ENCODE measurements around the gene ASTL.

Gene ASTL

DNA sequence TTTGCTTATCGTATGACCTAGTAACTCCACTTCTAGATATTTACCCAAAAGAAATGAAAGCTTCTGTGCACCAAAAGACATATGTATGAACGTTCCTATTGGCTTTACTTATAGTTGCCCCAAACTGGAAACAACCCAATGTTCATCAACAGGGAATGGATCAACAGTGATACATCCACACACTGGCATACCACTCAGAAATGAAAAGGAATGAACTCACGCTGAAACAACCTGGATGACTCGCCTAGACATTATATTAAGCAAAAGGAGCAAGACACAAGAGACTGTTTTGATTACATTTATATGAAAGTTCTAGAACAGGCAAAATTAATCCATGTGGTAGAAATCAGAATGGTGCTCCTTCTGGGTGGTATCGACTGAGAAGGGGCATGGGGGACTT lies 40.9 kb downstream of the ASTL start:
- Histone ChIP-seq H4K20me1 (ENCODE audit: insufficient read depth) (no peaks in the 10 kb centered on the region), H3K36me3 (ENCODE audit: insufficient read depth) (no peaks in the 10 kb centered on the region), H3K4me3 (IDR thresholded peaks at IDR 0.05; ENCODE audit: insufficient read depth, low read depth, low read length) (no peak overlapping the region), H3K4me1 (ENCODE audit: low read depth, poor library complexity, severe bottlenecking) (no peaks in the 10 kb centered on the region), H3K27me3 (ENCODE audit: insufficient read depth, low read depth) (no peaks in the 10 kb centered on the region), H3K27ac (no peak overlapping the region), H3K9ac (no peak overlapping the region), H3K79me2 (ENCODE audit: insufficient read depth, low read depth) (no peaks in the 10 kb centered on the region), H2AFZ (ENCODE audit: low read depth) (no peak overlapping the region), H3K4me2 (no peak overlapping the region)
- TF ChIP-seq, protein P1, sequence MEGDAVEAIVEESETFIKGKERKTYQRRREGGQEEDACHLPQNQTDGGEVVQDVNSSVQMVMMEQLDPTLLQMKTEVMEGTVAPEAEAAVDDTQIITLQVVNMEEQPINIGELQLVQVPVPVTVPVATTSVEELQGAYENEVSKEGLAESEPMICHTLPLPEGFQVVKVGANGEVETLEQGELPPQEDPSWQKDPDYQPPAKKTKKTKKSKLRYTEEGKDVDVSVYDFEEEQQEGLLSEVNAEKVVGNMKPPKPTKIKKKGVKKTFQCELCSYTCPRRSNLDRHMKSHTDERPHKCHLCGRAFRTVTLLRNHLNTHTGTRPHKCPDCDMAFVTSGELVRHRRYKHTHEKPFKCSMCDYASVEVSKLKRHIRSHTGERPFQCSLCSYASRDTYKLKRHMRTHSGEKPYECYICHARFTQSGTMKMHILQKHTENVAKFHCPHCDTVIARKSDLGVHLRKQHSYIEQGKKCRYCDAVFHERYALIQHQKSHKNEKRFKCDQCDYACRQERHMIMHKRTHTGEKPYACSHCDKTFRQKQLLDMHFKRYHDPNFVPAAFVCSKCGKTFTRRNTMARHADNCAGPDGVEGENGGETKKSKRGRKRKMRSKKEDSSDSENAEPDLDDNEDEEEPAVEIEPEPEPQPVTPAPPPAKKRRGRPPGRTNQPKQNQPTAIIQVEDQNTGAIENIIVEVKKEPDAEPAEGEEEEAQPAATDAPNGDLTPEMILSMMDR (conservative IDR thresholded peaks at IDR 0.05; ENCODE audit: low read depth, low read length) = no peak

DNA sequence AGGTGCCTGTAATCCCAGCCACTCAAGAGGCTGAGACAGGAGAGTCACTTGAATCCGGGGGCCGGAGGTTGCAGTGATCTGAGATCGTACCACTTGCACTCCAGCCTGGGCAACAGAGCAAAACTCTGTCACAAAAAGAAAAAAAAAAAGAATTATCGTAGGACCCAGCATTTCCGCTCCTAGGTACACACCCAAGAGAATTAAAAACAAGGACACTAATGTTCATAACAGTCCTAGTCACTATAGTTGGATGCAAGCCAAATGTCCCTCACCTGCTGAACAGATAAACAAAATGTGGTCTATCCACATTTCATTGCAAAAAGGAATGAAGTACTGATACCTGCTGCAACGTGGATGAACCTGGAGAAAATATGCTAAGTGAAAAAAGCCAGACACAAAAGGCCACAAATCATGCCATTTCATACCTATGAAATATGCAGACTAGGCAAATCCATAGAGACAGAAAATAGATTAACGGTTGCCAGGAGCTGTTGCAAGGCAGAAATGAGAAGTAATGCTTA lies 43.1 kb downstream of the ASTL start:
- Histone ChIP-seq H3K4me2 (no peak overlapping the region), H4K20me1 (ENCODE audit: insufficient read depth) (no peaks in the 10 kb centered on the region), H2AFZ (ENCODE audit: low read depth) (no peak overlapping the region), H3K36me3 (ENCODE audit: insufficient read depth) (no peaks in the 10 kb centered on the region), H3K79me2 (ENCODE audit: insufficient read depth, low read depth) (no peaks in the 10 kb centered on the region), H3K4me3 (IDR thresholded peaks at IDR 0.05; ENCODE audit: insufficient read depth, low read depth, low read length) (no peak overlapping the region), H3K27ac (no peak overlapping the region), H3K27me3 (ENCODE audit: insufficient read depth, low read depth) (no peaks in the 10 kb centered on the region), H3K4me1 (ENCODE audit: low read depth, poor library complexity, severe bottlenecking) (no peaks in the 10 kb centered on the region), H3K9ac (no peak overlapping the region)
- TF ChIP-seq, protein P1 (conservative IDR thresholded peaks at IDR 0.05; ENCODE audit: low read depth, low read length) = no peak

DNA sequence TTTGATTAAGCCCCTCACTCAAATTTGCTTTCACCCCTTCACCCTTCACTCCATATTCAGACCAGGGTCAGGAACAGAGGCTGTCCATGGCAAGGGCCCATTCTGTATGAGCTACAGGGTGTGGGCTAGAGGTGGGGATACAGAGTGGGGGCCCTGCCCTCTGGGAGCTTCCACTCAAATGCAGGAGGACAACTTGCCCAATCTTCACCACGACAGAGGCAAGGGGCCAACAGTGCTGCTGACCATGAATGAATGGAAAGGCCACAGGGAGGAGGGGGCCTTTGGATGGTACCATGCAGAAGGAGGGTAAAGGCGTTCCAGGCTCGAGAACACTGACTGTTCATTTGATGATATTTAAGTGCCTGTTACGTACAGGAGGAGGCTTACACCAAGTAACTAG lies 44.8 kb downstream of the ASTL start:
- Histone ChIP-seq H3K4me1 (ENCODE audit: low read depth, poor library complexity, severe bottlenecking) (no peaks in the 10 kb centered on the region), H3K27me3 (ENCODE audit: insufficient read depth, low read depth) (no peaks in the 10 kb centered on the region), H3K36me3 (ENCODE audit: insufficient read depth) (no peaks in the 10 kb centered on the region), H2AFZ (ENCODE audit: low read depth) (no peak overlapping the region), H3K9ac (no peak overlapping the region), H3K4me2 (no peak overlapping the region), H3K4me3 (IDR thresholded peaks at IDR 0.05; ENCODE audit: insufficient read depth, low read depth, low read length) (no peak overlapping the region), H4K20me1 (ENCODE audit: insufficient read depth) (no peaks in the 10 kb centered on the region), H3K27ac (no peak overlapping the region), H3K79me2 (ENCODE audit: insufficient read depth, low read depth) (no peaks in the 10 kb centered on the region)
- TF ChIP-seq, protein P1 (conservative IDR thresholded peaks at IDR 0.05; ENCODE audit: low read depth, low read length) = no peak

DNA sequence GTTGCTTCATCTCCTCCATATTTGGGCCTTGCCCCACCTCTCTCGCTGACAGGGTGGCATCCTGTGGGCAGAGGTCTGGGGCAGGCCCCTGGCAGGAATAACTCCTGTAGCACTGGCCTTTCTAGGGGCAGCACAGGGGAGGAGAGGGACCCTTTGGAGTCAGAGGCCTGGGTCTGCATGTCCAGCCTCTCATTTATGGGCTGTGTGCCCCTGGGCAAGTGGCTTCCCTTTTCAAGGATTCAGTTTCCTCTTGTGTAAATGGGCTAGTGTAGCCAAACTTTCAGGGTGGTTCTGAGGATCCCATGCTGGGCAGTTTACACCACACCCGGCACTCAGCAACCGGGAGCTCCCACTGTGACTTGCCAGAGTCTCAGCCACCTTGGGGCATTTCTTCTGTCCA lies 45.4 kb downstream of the ASTL start:
- H4K20me1 ChIP-seq (ENCODE audit: insufficient read depth) = no peaks in the 10 kb centered on the region
- H3K79me2 ChIP-seq (ENCODE audit: insufficient read depth, low read depth) = no peaks in the 10 kb centered on the region
- no peaks in the 10 kb centered on the region for H3K36me3 ChIP-seq (ENCODE audit: insufficient read depth)
- no peak overlapping the region for H3K27ac ChIP-seq
- no peak overlapping the region for H3K4me2 ChIP-seq
- H3K4me1 ChIP-seq (ENCODE audit: low read depth, poor library complexity, severe bottlenecking) = no peaks in the 10 kb centered on the region
- TF ChIP-seq, protein P1 (conservative IDR thresholded peaks at IDR 0.05; ENCODE audit: low read depth, low read length) = no peak
- H3K9ac ChIP-seq = no peak overlapping the region
- no peak overlapping the region for H2AFZ ChIP-seq (ENCODE audit: low read depth)
- no peaks in the 10 kb centered on the region for H3K27me3 ChIP-seq (ENCODE audit: insufficient read depth, low read depth)
- no peak overlapping the region for H3K4me3 ChIP-seq (IDR thresholded peaks at IDR 0.05; ENCODE audit: insufficient read depth, low read depth, low read length)

Measured in KMS-11 (cell line).